Subcutaneous adipose tissue (tissue), 4 donors: ENCODE data around the gene IGSF6. TPM values are rescaled to one million over a fixed set of nuclear protein-coding genes. Genes with fewer than 3 reads are reported as not detected.

Experiments
- total RNA-seq, 4 donors: library from RNA; depleted of rRNA; stranded (reverse); fragments of >200 nt; gene quantifications; one replicate each; pipeline ENCODE4 v1.1.0, GENCODE V29; 2016
- TF ChIP-seq, protein P1 (sequence below): fragments of 450-650 bp; IDR thresholded peaks from one replicate; pipeline ENCODE4 v1.5.1; 2016; ENCODE audit warnings: low read depth, mild to moderate bottlenecking, control low read depth, antibody characterized with exemption, moderate library complexity

Gene IGSF6
- total RNA-seq, 4 donors from 2014 or later, result 1.9 to 43.9 (median 7.9) TPM

DNA sequence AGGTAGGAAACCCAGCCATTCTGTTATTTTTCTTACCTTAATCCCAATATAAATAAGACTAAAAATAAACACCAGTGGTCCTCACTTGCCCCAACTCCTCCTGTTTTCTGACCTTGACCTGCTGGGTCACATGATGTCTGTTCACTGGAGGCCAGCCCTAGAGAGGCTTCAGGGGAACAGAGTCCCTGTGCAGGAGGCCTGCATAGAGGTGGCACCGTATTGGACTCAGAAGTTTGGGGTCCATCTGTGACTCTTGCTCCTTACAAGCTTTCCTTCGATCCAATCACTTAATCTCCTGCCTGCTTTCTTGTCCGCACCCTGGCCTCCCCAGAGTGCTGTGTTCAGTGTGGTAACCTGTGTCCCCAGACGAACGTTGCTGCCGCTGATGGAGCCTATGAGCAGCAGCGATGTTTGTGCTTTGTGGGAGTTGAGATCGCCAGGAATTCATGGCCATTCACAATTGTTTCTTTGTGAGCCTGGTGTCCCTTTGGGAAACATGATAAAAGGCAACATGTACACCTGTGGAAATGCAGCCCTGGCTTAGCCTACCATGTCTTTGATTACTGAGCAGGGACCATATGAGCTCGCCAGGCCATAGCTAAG lies 4.7 kb downstream of the IGSF6 start:
- TF ChIP-seq, protein P1, sequence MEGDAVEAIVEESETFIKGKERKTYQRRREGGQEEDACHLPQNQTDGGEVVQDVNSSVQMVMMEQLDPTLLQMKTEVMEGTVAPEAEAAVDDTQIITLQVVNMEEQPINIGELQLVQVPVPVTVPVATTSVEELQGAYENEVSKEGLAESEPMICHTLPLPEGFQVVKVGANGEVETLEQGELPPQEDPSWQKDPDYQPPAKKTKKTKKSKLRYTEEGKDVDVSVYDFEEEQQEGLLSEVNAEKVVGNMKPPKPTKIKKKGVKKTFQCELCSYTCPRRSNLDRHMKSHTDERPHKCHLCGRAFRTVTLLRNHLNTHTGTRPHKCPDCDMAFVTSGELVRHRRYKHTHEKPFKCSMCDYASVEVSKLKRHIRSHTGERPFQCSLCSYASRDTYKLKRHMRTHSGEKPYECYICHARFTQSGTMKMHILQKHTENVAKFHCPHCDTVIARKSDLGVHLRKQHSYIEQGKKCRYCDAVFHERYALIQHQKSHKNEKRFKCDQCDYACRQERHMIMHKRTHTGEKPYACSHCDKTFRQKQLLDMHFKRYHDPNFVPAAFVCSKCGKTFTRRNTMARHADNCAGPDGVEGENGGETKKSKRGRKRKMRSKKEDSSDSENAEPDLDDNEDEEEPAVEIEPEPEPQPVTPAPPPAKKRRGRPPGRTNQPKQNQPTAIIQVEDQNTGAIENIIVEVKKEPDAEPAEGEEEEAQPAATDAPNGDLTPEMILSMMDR, result no peak

DNA sequence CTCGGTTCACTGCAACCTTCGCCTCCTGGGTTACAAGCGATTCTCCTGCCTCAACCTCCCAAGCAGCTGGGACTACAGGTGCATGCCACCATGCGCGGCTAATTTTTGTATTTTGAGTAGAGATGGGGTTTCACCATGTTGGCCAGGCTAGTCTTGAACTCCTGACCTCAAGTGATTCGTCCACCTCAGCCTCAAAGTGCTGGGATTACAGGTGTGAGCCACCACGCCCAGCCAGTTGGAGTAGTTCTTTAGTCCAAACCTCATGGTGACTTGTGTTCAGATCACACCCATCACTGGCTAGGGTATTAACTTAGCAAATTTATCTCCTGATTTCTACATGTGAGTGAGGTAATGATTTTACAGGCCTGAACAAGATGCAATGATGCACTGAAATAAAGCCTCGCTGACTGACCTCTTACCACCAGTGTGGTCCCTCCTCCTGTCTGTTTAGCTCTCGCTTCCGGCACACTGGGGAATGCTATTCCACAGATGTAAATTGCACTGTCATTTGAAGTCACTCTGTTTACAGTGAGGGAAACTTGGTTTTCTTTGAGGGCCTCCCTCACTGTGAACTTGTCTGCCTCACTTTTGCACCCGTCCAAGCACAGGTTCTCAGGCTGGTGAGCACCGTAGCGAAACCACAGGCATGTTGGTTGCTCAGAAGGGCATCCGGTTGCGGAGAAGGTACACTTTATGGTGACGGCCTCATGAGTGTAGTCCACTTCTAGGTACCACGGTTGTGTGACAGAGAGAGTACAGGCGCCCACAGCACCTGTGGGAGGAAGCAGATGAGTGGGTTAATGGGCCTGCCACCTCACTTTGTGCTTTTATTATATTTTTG lies 5.5 kb downstream of the IGSF6 start:
- TF ChIP-seq, protein P1, result no peak

DNA sequence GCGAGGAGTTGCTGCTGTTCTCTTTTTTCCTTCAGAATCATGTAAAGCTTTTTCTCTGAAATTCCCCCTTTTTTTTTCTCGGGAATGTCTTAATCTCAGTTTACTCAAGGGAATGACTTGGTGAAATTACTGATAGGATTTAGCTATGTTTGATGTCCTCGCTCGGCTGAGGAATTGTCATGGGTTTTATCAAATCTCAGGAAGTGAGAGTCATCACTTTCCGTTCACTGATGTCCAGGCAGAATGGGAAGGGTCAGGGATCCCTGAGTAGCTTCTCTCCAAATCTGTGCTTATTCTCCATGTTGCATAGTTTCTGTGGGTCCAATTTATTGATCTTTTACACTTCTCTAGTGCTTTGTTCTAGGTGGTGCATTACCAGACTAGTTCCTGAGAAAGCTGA lies 6.3 kb downstream of the IGSF6 start:
- TF ChIP-seq, protein P1, result no peak

DNA sequence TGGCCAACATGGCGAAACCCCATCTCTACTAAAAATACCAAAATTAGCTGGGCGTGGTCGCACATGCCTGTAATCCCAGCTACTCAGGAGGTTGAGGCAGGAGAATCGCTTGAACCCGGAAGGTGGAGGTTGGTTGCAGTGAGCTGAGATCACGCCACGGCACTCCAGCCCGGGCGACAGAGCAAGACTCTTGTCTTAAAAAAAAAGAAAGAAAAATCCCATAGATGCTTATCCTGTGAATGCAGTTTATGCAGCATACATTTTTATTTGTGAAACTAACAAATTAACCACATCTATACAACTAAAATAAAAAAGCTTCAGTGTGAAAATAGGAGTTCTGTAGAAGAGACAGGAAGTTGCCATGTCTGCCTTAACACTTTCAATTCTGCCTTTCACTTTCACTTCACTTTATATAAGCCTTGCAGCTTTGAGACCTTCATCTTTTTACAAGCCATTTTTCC lies 7.1 kb downstream of the IGSF6 start:
- TF ChIP-seq, protein P1, result no peak

DNA sequence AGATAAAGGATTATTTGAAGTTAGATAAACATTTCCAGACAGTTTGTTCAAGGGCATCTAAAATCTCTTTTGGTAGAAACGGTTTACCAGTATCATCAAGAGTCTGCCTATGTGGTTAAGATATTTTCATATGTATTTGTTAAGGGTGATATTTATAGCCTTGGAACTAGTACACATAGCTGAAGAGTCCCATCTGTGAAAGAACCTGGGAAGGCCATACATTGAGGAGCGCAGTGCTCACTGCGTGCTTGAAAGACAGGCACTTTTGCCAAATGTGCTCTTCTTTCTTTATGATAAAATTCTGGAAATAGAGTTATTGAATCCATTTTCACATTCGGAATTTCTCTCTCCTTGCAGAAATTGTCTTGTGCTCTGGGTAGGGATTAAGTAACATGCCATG lies 7.7 kb downstream of the IGSF6 start:
- TF ChIP-seq, protein P1, result no peak

DNA sequence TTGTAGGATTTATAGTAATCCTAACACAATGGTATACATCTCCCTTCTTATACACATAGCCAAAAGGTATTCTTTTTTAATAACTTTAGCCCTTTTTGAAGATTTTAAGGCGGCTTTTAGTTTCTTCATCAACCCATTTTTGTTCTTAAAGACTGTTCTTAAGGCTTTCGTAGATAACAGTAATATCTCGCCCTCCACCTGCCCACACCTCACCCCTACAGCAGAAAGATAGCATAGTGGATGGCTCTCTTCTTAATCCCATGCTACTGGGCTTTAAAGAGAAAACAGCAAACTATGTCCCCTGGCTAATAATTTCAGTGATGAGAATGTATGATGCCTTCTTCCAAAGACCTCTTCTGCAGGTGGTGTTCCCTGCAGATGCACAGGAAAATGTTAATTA lies 8.6 kb downstream of the IGSF6 start:
- TF ChIP-seq, protein P1, result no peak

DNA sequence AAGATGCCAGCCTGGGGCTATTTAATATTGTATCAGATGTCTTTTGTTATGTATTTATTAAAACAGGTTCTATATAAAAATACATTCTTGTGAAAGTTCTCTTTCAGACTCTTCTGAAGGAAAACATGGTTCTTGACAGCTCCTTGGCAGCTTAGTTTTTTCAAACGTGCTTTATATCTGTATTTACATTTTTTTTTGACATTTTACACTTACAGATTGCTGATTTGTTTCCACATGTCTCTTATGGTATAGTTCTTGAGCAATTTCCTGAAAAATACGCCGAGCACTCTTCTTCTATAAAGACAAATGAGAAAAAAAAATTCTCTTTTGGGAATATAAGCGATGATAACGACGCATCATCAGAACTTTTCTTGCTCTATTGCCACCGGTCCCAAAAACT lies 9.5 kb downstream of the IGSF6 start:
- TF ChIP-seq, protein P1, result no peak
